HG03558 (cell line): ENCODE results near the gene CHTF18.
"Not testable (repeated sequence)": the region's sequence is repeated elsewhere in the genome, so short reads cannot be mapped to it uniquely, and the experiment has no call there.

Experiments
- ATAC-seq: cut with Tn5 transposase; IDR thresholded peaks from one replicate; pipeline ENCODE4 v1.9.1; 2021; ENCODE audit warnings: moderate number of reproducible peaks; ENCODE audit not compliant: unreplicated experiment; ENCODE audit errors: extremely low read depth

Gene CHTF18

DNA sequence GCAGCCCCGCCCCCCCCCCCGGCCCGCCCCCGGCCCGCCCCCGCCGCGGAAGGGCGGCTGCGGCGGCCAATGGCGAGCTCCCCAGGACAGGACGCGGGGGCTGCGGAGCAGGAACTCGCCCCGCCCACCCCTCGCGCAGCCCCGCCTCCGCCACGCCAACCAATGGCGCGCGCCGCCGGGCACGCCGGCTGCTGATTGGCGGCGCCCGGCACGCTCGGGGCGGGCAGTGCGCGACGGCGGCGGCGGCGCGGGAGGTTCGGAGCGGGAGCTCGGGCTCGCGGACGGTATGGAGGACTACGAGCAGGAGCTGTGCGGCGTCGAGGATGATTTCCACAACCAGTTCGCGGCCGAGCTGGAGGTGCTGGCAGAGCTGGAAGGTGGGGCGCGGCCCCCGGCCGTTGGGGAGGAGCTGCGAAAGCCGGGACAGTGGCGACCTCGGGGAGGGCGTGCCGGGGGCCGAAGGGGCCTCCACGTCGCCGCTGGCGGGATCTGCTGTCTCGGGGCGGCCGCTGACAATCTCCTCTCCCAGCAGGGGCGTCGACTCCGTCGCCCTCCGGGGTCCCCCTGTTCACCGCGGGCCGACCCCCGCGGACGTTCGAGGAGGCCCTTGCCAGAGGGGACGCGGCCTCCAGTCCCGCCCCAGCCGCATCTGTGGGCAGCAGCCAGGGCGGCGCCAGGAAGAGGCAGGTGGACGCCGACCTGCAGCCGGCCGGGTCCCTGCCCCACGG is at the start of gene CHTF18:
CHTF18 (plus strand) TSS at position 222 of the 728 bp plus-strand sequence; CDS start at position 287, 65 bp downstream.
- ATAC-seq: peak; percentile 44

- no peak for ATAC-seq
Observed at GRCh38 chr16:739560-740458, 48.6 kb upstream of the CHTF18 start.

GRCh38 chr16:740459-740763 is 48.0 kb upstream of the CHTF18 start:
- no peak for ATAC-seq

- ATAC-seq: no peak
Observed at GRCh38 chr16:740764-741505, 47.5 kb upstream of the CHTF18 start, which contains the start of gene CIAO3. TSS of gene CIAO3 (minus strand) at chr16:740997. CDS start at chr16:740985, 12 bp downstream.

- ATAC-seq: no peak
Observed at GRCh38 chr16:741986-742629, 46.3 kb upstream of the CHTF18 start.

DNA sequence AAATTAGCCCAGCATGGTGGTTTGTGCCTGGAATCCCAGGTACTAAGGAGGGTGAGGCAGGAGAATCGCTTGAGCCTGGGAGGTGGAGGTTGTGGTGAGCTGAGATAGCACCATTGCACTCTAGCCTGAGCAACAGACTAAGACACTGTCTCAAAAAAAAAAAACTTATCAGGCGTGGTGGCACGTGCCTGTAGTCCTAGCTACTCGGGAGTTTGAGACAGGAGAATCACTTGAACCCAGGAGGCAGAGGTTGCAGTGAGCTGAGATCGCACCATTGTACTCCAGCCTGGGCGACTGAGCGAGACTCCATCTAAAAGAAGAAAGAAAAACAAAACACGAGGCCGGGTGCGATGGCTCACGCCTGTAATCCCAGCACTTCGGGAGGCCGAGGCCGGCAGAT is 45.5 kb upstream of the CHTF18 start:
- ATAC-seq: not testable (repeated sequence)

DNA sequence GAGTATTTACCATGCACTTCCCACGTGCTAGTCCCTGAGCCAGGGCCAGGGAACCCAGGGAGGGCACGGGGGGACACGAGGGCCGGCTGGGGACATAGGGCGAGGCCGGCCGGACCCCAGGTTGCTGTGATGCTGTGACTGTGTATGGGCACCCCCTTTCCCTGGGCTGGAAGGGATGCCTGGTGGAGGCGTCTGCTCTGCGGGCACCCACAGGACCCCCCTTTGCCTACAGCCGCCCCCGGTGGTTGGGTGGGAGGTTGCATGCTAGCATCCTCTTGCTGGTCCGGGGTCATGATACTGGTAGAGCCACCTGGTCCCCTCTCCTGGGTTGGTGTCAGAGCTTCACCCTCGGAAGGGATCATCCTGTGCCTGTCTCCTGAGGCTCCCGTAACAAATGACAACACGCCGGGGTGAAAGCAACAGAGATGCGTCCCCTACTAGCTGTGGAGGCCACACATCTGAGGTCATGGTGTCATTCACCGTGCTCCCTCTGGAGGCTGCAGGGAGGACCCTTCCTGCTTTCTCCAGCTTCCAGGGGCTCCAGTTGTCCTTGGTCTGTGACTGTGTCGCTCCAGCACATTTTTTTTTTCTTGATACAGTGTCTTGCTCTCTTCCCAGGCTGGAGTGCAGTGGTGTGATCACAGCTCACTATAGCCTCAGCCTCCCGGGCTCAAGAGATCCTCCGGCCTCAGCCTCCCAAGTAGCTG is 44.5 kb upstream of the CHTF18 start:
- ATAC-seq: no peak

- no peak for ATAC-seq
Observed at GRCh38 chr16:745739-746138, 42.7 kb upstream of the CHTF18 start.

- ATAC-seq: no peak
Observed at GRCh38 chr16:746637-747036, 41.8 kb upstream of the CHTF18 start.

DNA sequence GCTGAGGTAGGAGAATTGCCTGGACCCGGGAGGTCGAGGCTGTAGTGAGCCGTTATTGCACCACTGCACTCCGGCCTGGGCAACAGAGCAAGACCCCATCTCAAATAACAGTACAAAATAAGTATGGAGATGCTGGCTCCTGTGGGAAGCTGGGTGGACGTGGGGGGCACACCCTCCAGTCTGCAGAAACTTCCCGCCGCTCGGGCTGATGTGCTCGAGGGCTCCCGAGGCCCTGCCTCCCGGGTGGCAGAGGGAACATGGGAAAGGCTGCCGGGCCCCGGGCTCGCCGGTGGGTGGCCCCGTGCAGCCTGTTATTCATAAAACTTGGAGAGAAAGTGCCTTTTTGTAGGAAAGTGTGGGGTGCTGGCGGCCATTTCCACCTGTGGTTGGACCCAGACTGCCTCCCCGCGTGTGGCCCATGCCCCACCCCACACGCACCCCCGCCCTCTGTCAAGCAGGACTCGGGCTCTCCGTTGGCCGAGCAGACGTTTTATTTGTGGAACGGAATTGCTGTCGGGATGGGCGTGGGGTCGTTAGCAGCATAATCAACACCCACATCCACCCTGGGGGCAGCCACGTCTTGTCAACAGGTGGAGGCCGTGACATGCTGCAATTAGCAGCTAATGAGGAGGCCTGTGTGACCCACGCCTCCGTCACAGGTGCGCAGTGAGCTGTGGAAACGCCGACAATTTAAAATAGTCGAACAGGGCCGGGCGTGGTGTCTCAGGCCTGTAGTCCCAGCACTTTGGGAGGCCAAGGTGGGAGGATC is 40.3 kb upstream of the CHTF18 start:
- no peak for ATAC-seq

- ATAC-seq: no peak
Observed at GRCh38 chr16:749010-749409, 39.4 kb upstream of the CHTF18 start.

DNA sequence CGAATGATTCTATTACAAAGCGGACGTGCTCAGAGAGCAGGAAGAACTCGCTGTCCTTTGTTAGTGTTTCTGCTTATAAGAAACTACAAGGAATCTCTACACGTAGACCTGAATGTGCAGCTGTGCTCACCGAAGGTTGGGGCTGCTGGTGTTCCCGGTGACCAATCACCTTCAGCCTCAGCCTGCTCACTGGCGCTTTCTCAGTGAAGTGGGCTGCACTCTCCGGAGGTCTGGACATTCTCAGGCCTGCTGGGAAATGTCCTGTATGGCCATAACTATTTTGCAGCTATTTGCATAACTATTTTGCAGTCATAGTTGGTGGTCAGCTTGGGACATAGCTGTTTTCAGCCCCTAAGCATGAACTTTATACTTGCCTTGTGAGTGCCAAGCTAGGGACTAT is 37.9 kb upstream of the CHTF18 start:
- ATAC-seq: no peak

- no peak for ATAC-seq
Observed at GRCh38 chr16:751152-752006, 37.0 kb upstream of the CHTF18 start.

- ATAC-seq: no peak
Observed at GRCh38 chr16:752007-752312, 36.5 kb upstream of the CHTF18 start.

- not testable (repeated sequence) for ATAC-seq
Observed at GRCh38 chr16:754121-754607, 34.3 kb upstream of the CHTF18 start.

DNA sequence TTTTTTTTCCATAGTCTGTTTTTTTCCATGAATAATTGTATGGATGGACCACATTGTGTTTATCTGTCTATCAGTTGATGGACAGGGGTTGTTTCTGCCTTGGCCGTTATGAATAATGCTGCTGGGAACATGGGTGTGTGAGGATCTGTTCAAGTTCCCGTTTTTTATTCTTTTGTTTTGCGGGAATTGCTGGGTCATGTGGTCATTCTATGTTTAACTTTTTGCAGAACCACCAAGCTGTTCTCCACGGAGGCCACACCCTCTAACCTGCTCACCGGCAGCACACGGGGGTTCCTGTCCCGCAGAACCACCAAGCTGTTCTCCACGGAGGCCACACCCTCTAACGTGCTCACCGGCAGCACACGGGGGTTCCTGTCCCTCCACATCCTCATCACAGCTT is 33.8 kb upstream of the CHTF18 start:
- ATAC-seq: no peak

DNA sequence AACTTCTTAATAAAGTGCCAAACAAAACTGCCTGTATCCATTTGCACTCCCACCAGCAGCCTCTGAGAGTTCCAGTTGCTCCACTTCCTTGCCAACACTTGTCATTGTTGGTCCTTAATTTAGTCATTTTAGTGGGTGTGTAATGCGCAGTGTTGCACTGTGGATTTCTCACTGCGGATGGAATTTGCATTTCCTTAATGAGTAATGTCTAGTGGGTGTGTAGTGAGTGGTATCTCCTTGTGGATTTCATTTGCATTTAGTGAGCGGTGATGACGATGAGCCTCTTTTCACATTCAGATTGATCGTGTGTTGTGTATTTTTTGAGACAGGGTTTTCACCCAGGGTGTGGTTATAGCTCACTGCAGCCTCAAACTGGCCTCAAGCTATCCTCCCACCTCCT is 32.0 kb upstream of the CHTF18 start:
- no peak for ATAC-seq
